H1 (cell line): Measurements from ENCODE around the gene DHX38. TPM values are rescaled to one million over a fixed set of nuclear protein-coding genes. Genes with fewer than 3 reads are reported as not detected.

Source experiments
- BRCA1 ChIP-seq: IDR thresholded peaks from 2 replicates; pipeline ENCODE4 v1.6.1; 2012; ENCODE audit warnings: low read depth, low read length, improper control_type of control experiment
- CHD7 ChIP-seq: fragments of 300-600 bp; sonication (generic); IDR thresholded peaks from 2 replicates; pipeline ENCODE4 v1.7.1; 2012; ENCODE audit warnings: low read length, moderate library complexity, mild to moderate bottlenecking, inconsistent platforms; ENCODE audit not compliant: insufficient replicate concordance
- GABPA ChIP-seq: IDR thresholded peaks from 2 replicates; pipeline ENCODE4 v1.6.1; 2011; ENCODE audit warnings: mild to moderate bottlenecking, low read length, moderate library complexity, borderline replicate concordance; ENCODE audit not compliant: insufficient read depth
- GTF2F1 ChIP-seq: IDR thresholded peaks from 2 replicates; pipeline ENCODE4 v1.6.1; 2012; ENCODE audit warnings: low read depth, low read length, improper control_type of control experiment, borderline replicate concordance
- JUN ChIP-seq: IDR thresholded peaks from 2 replicates; pipeline ENCODE4 v1.6.1; 2011; ENCODE audit warnings: low read depth, mild to moderate bottlenecking, improper control_type of control experiment, low read length
- MAX ChIP-seq: IDR thresholded peaks from 2 replicates; pipeline ENCODE4 v1.6.1; 2012; ENCODE audit warnings: inconsistent platforms
- NRF1 ChIP-seq: IDR thresholded peaks from 2 replicates; pipeline ENCODE4 v1.6.1; 2011; ENCODE audit warnings: mild to moderate bottlenecking, low read depth, low read length, improper control_type of control experiment
- SP2 ChIP-seq: IDR thresholded peaks from 2 replicates; pipeline ENCODE4 v1.6.1; 2012; ENCODE audit warnings: mild to moderate bottlenecking, low read length, inconsistent platforms
- TAF1 ChIP-seq: IDR thresholded peaks from 2 replicates; pipeline ENCODE4 v1.6.1; 2011; ENCODE audit warnings: mild to moderate bottlenecking, low read depth, low read length
- polyA plus RNA-seq, 7 experiments: library from polyadenylated mRNA; depleted of rRNA in 3 of 7; stranded (reverse) in 5 of 7; unstranded in 2 of 7; fragments of >200 nt in 5 of 7; fragments of 200-250 nt in 2 of 7; gene quantifications; 1 replicate in 5 of 7; 2 replicates in 1 of 7; 4 replicates in 1 of 7; pipeline versions ENCODE4 v1.2.1 to v1.2.3, GENCODE V29; 2011 to 2013; ENCODE audit warnings: missing spikeins in 2 of 7, mixed read lengths in 2 of 7
- total RNA-seq: library from RNA; stranded (reverse); fragmentation: NEBNext Ultra II Directional; extraction: Animal tissue kit (Norgen Biotek cat#: 25700); gene quantifications from 2 replicates; pipeline ENCODE4 v1.2.1, GENCODE V29; 2021

DHX38 gene
- total and polyA plus RNA-seq, 2 of the 8 experiments (the other 6 are each of a cell fraction or from before 2014, with no cell fraction given), result 27.3 to 53.5 TPM

GRCh38 chr16:72050769-72051464, 42.7 kb upstream of the DHX38 start (continued):
- TF ChIP-seq CHD7 (no peak), MAX (no peak), BRCA1 (no peak), GTF2F1 (no peak), SP2 (no peak), GABPA (no peak), NRF1 (no peak), TAF1 (no peak), JUN (no peak)
